HepG2 (cell line): ENCODE data around the gene STX5. TPM values are rescaled to one million over a fixed set of nuclear protein-coding genes. Genes with fewer than 3 reads are reported as not detected.

Experiments
- BRD4 ChIP-seq: sonication (generic); formaldehyde crosslinking; IDR thresholded peaks from 2 replicates; pipeline ENCODE4 v1.4.0; 2020; ENCODE audit warnings: missing genetic modification reagents
- EED ChIP-seq: sonication (generic); formaldehyde crosslinking; IDR thresholded peaks from 2 replicates; pipeline ENCODE4 v1.5.0; 2020; ENCODE audit warnings: mild to moderate bottlenecking, missing genetic modification reagents
- FOXA1 ChIP-seq, 2 experiments: fragments of 450-650 bp in 1 of 2; sonication (generic) in 1 of 2; formaldehyde crosslinking in 1 of 2; IDR thresholded peaks; 2 replicates each; pipeline versions ENCODE4 v1.4.0 to v1.6.1; 2016 to 2020; ENCODE audit warnings: missing genetic modification reagents in 1 of 2
- IRX3 ChIP-seq: sonication (generic); formaldehyde crosslinking; IDR thresholded peaks from 2 replicates; pipeline ENCODE4 v1.8.1; 2023; ENCODE audit warnings: mild to moderate bottlenecking, low read depth, missing genetic modification reagents, borderline replicate concordance
- JUN ChIP-seq: sonication (generic); formaldehyde crosslinking; IDR thresholded peaks from 2 replicates; pipeline ENCODE4 v1.4.0; 2020; ENCODE audit warnings: mild to moderate bottlenecking, missing genetic modification reagents
- MLX ChIP-seq: IDR thresholded peaks from 2 replicates; pipeline ENCODE4 v1.6.1; 2016
- RNF2 ChIP-seq: fragments of 450-650 bp; conservative IDR thresholded peaks from 2 replicates; pipeline ENCODE4 v1.6.1; 2016; ENCODE audit warnings: low read depth
- SPEN ChIP-seq: sonication (generic); formaldehyde crosslinking; IDR thresholded peaks from 2 replicates; pipeline ENCODE4 v1.5.1; 2020; ENCODE audit warnings: low read depth, mild to moderate bottlenecking, missing genetic modification reagents
- SUZ12 ChIP-seq: fragments of 150-350 bp; IDR thresholded peaks from 2 replicates; pipeline ENCODE4 v1.6.1; 2014; ENCODE audit warnings: low read depth, low read length
- TOPORS ChIP-seq: sonication (generic); formaldehyde crosslinking; IDR thresholded peaks from 2 replicates; pipeline ENCODE4 v1.8.0; 2023; ENCODE audit warnings: mild to moderate bottlenecking, missing genetic modification reagents
- ZFP36L2 ChIP-seq: sonication (generic); formaldehyde crosslinking; IDR thresholded peaks from 2 replicates; pipeline ENCODE4 v1.4.0; 2020; ENCODE audit warnings: missing genetic modification reagents
- ZFP62 ChIP-seq: sonication (generic); formaldehyde crosslinking; IDR thresholded peaks from 2 replicates; pipeline ENCODE4 v1.4.0; 2020; ENCODE audit warnings: missing genetic modification reagents
- ZNF12 ChIP-seq: sonication (generic); formaldehyde crosslinking; IDR thresholded peaks from 2 replicates; pipeline ENCODE4 v1.5.0; 2020; ENCODE audit warnings: missing genetic modification reagents
- ZNF484 ChIP-seq: sonication (generic); formaldehyde crosslinking; IDR thresholded peaks from 2 replicates; pipeline ENCODE4 v1.5.1; 2020; ENCODE audit warnings: mild to moderate bottlenecking, low read depth, missing genetic modification reagents, borderline replicate concordance
- ZNF501 ChIP-seq: sonication (generic); formaldehyde crosslinking; IDR thresholded peaks from 2 replicates; pipeline ENCODE4 v1.5.1; 2020; ENCODE audit warnings: mild to moderate bottlenecking, moderate library complexity, missing genetic modification reagents
- ZNF510 ChIP-seq: sonication (generic); formaldehyde crosslinking; IDR thresholded peaks from 2 replicates; pipeline ENCODE4 v1.4.0; 2020; ENCODE audit warnings: low read depth, mild to moderate bottlenecking, missing genetic modification reagents
- ZNF598 ChIP-seq: sonication (generic); formaldehyde crosslinking; IDR thresholded peaks from 2 replicates; pipeline ENCODE4 v1.5.1; 2020; ENCODE audit warnings: mild to moderate bottlenecking, missing genetic modification reagents, borderline replicate concordance
- ZNF709 ChIP-seq: sonication (generic); formaldehyde crosslinking; IDR thresholded peaks from 2 replicates; pipeline ENCODE4 v1.5.0; 2020; ENCODE audit warnings: mild to moderate bottlenecking, missing genetic modification reagents
- ZNF747 ChIP-seq: sonication (generic); formaldehyde crosslinking; IDR thresholded peaks from 2 replicates; pipeline ENCODE4 v1.8.1; 2023; ENCODE audit warnings: missing genetic modification reagents, mild to moderate bottlenecking, borderline replicate concordance
- ZNF772 ChIP-seq: sonication (generic); formaldehyde crosslinking; IDR thresholded peaks from 2 replicates; pipeline ENCODE4 v1.5.0; 2020; ENCODE audit warnings: mild to moderate bottlenecking, missing genetic modification reagents
- ZNF776 ChIP-seq: sonication (generic); formaldehyde crosslinking; IDR thresholded peaks from 2 replicates; pipeline ENCODE4 v1.4.0; 2020; ENCODE audit warnings: mild to moderate bottlenecking, missing genetic modification reagents
- ZNF879 ChIP-seq: sonication (generic); formaldehyde crosslinking; IDR thresholded peaks from 2 replicates; pipeline ENCODE4 v1.8.1; 2023; ENCODE audit warnings: missing genetic modification reagents
- polyA plus RNA-seq, 8 experiments: library from polyadenylated mRNA; depleted of rRNA in 3 of 8; stranded (reverse) in 7 of 8; unstranded in 1 of 8; fragments of >200 nt; fragmentation: Illumina TruSeq in 4 of 8; extraction: Trizol in 4 of 8; gene quantifications; 2 replicates each; pipeline versions ENCODE4 v1.2.1 to v1.2.3, GENCODE V29; 2011 to 2016; ENCODE audit warnings: low read depth in 4 of 8, missing spikeins in 1 of 8, mixed read lengths in 1 of 8; ENCODE audit not compliant: insufficient read depth in 1 of 8
- total RNA-seq, 5 experiments: library from RNA; depleted of rRNA; stranded (reverse); fragments of >200 nt; fragmentation: Illumina TruSeq; extraction: Trizol; gene quantifications; 2 replicates each; pipeline ENCODE4 v1.2.3, GENCODE V29; 2016; ENCODE audit warnings: low read depth in 1 of 5
- TF ChIP-seq, protein P1 (sequence below): sonication (generic); formaldehyde crosslinking; IDR thresholded peaks from 2 replicates; pipeline ENCODE4 v1.5.0; 2020; ENCODE audit warnings: missing genetic modification reagents
- TF ChIP-seq, protein P2 (sequence below): sonication (generic); formaldehyde crosslinking; IDR thresholded peaks from 2 replicates; pipeline ENCODE4 v1.4.0; 2020; ENCODE audit warnings: low read depth, mild to moderate bottlenecking, missing genetic modification reagents

STX5 gene
- total and polyA plus RNA-seq, 2 of the 13 experiments (the other 11 are each of a cell fraction or from before 2014, with no cell fraction given) = 26.9 to 30.0 TPM

DNA sequence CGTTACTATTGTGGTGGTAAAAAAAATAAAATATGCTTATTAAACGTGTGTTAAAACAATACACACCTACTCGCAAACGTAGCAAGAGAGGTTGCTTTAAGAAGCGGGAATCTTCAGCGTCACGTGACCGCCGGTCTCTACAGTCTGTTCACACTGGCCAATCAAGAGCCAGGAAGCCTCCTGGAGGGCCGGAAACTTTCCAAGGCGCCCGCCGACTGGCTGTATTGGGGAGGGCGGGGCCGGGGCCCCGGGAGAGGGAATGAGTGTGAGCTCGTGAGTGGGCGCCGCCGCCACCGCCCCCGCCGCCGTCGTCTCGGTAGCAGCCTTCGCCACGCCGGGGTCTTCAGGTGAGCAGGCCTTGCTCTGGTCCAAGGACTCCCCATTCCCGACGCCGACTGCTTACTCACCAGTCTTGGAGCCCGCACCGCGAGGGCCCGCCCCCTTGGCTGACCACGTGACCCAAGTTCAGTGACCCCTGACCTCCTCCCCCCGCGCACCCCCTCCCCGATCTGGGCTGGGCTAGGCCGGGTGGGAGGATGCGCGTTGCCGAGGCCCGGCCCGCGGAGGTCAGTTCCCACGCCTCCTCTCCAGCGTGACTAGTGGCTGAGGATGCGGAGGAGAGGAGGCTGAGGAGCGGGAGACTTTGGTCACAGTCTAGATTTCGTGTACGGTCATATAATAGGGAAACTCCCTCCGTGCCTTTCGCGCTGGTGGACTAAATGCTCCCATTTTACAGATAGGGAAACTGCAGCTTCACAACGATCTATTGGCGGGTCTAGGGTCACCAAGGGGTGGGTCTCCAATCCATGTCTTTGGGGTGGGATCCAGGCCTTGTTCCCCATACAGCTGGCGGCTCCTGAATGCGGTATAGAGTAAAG, 60.5 kb downstream of the STX5 start, which contains the start of gene TAF6L (continued):
- no peak for TF ChIP-seq BRD4
- TF ChIP-seq ZNF747 (CRISPR knock-in tag) = peak; percentile 76; the same call in 1 of the 2 replicates
- TF ChIP-seq FOXA1 (IDR thresholded peaks at IDR 0.05) = no peak
- no peak for TF ChIP-seq FOXA1 (CRISPR knock-in tag; IDR thresholded peaks at IDR 0.05)
- TF ChIP-seq ZNF12 (CRISPR knock-in tag) = no peak
- no peak for TF ChIP-seq ZFP36L2 (CRISPR knock-in tag)
- no peak for TF ChIP-seq ZFP62
- 0 out of 2 replicates have a peak, but pooled peaks have one; percentile 63 for TF ChIP-seq EED (CRISPR knock-in tag)
- TF ChIP-seq, protein P1, sequence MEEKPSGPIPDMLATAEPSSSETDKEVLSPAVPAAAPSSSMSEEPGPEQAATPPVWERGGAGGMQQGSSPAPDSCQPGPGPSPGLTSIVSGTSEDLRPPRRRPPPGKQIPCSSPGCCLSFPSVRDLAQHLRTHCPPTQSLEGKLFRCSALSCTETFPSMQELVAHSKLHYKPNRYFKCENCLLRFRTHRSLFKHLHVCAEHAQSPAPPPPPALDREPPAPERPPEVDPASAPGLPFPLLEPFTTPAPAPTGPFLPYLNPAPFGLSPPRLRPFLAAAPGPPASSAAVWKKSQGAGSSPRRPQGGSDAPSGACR = no peak
- TF ChIP-seq ZNF879 (CRISPR knock-in tag) = no peak
- TF ChIP-seq MLX (CRISPR knock-in tag) = peak; percentile 69; the same call in 1 of the 2 replicates
- no peak; the same call in 1 of the 2 replicates for TF ChIP-seq ZNF510 (CRISPR knock-in tag)
- TF ChIP-seq ZNF484 = no peak
- TF ChIP-seq ZNF501 = no peak
- TF ChIP-seq SPEN (CRISPR knock-in tag) = peak; percentile 69
- TF ChIP-seq ZNF776 (CRISPR knock-in tag) = no peak
- TF ChIP-seq SUZ12 = no peak
- peak; percentile 24; the same call in 1 of the 2 replicates for TF ChIP-seq RNF2
- no peak for TF ChIP-seq ZNF598 (CRISPR knock-in tag)
- TF ChIP-seq, protein P2, sequence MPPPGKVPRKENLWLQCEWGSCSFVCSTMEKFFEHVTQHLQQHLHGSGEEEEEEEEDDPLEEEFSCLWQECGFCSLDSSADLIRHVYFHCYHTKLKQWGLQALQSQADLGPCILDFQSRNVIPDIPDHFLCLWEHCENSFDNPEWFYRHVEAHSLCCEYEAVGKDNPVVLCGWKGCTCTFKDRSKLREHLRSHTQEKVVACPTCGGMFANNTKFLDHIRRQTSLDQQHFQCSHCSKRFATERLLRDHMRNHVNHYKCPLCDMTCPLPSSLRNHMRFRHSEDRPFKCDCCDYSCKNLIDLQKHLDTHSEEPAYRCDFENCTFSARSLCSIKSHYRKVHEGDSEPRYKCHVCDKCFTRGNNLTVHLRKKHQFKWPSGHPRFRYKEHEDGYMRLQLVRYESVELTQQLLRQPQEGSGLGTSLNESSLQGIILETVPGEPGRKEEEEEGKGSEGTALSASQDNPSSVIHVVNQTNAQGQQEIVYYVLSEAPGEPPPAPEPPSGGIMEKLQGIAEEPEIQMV (CRISPR knock-in tag) = no peak
- no peak for TF ChIP-seq IRX3
- TF ChIP-seq TOPORS (CRISPR knock-in tag) = peak; percentile 47; the same call in 1 of the 2 replicates
- TF ChIP-seq ZNF772 = peak; percentile 80
- TF ChIP-seq JUN (CRISPR knock-in tag) = peak; percentile 21; the same call in 1 of the 2 replicates
- no peak; the same call in 1 of the 2 replicates for TF ChIP-seq ZNF709 (CRISPR knock-in tag)
